Liver (tissue), 9 donors: ENCODE results near the gene THOC5. TPM values are rescaled to one million over a fixed set of nuclear protein-coding genes. Genes with fewer than 3 reads are reported as not detected.

ENCODE experiments used
- DNase-seq: peaks from one replicate; pipeline ENCODE4 v3.0.0-alpha.2; 2017; ENCODE audit warnings: low spot score
- H3K27ac ChIP-seq, 2 donors: one replicate each; pipeline ENCODE4 v1.7.0; 2013; ENCODE audit warnings: inconsistent platforms in 2 of 2, low read length in 2 of 2, control low read depth in 1 of 2, low read depth in 1 of 2, mild to moderate bottlenecking in 1 of 2
- H3K27me3 ChIP-seq, 4 donors: one replicate each; pipeline versions ENCODE4 v1.6.1 to v1.7.0; 2013; ENCODE audit warnings: low read length in 3 of 4, inconsistent platforms in 1 of 4, mild to moderate bottlenecking in 1 of 4, moderate library complexity in 1 of 4; ENCODE audit not compliant: control insufficient read depth in 4 of 4, insufficient read depth in 4 of 4
- H3K36me3 ChIP-seq, 4 donors: one replicate each; pipeline versions ENCODE4 v1.6.1 to v1.7.0; 2013; ENCODE audit warnings: low read length in 3 of 4, mild to moderate bottlenecking in 3 of 4, low read depth in 1 of 4, moderate library complexity in 1 of 4; ENCODE audit not compliant: control insufficient read depth in 4 of 4, insufficient read depth in 3 of 4
- H3K4me1 ChIP-seq, 4 donors: one replicate each; pipeline versions ENCODE4 v1.6.1 to v1.7.0; 2013; ENCODE audit warnings: low read length in 3 of 4, mild to moderate bottlenecking in 3 of 4, moderate library complexity in 1 of 4; ENCODE audit not compliant: control insufficient read depth in 4 of 4, insufficient read depth in 4 of 4
- H3K4me3 ChIP-seq, 3 donors: one replicate each; pipeline versions ENCODE4 v1.6.1 to v1.7.0; 2013; ENCODE audit warnings: low read length in 3 of 3, control low read depth in 1 of 3, low read depth in 1 of 3, mild to moderate bottlenecking in 1 of 3
- H3K9ac ChIP-seq, 2 donors: one replicate each; pipeline ENCODE4 v1.7.0; 2013; ENCODE audit warnings: low read length in 2 of 2, mild to moderate bottlenecking in 2 of 2, moderate library complexity in 2 of 2, control low read depth in 1 of 2, low read depth in 1 of 2
- H3K9me3 ChIP-seq, 4 donors: one replicate each; pipeline versions ENCODE4 v1.6.1 to v1.7.0; 2013; ENCODE audit warnings: low read length in 3 of 4; ENCODE audit not compliant: control insufficient read depth in 4 of 4
- EGR1 ChIP-seq, 2 donors: IDR thresholded peaks; 2 replicates each; pipeline ENCODE4 v1.6.1; 2016 to 2018; ENCODE audit warnings: antibody characterized with exemption in 2 of 2, low read depth in 2 of 2
- FOXA1 ChIP-seq: IDR thresholded peaks from 2 replicates; pipeline ENCODE4 v1.6.1; 2016; ENCODE audit warnings: antibody characterized with exemption
- FOXA2 ChIP-seq: IDR thresholded peaks from 2 replicates; pipeline ENCODE4 v1.6.1; 2016; ENCODE audit warnings: antibody characterized with exemption
- HNF4G ChIP-seq: IDR thresholded peaks from 2 replicates; pipeline ENCODE4 v1.6.1; 2016; ENCODE audit warnings: antibody characterized with exemption
- JUND ChIP-seq, 2 donors: IDR thresholded peaks; 2 replicates each; pipeline ENCODE4 v1.6.1; 2016; ENCODE audit warnings: antibody characterized with exemption in 2 of 2
- NR2F2 ChIP-seq: IDR thresholded peaks from 2 replicates; pipeline ENCODE4 v1.6.1; 2016; ENCODE audit warnings: antibody characterized with exemption
- RAD21 ChIP-seq, 2 donors: IDR thresholded peaks; 2 replicates each; pipeline ENCODE4 v1.6.1; 2016; ENCODE audit warnings: antibody characterized with exemption in 2 of 2, mild to moderate bottlenecking in 2 of 2
- RXRA ChIP-seq, 2 donors: IDR thresholded peaks; 2 replicates each; pipeline ENCODE4 v1.6.1; 2017 to 2018; ENCODE audit warnings: antibody characterized with exemption in 2 of 2, mild to moderate bottlenecking in 1 of 2
- SP1 ChIP-seq: IDR thresholded peaks from 2 replicates; pipeline ENCODE4 v1.6.1; 2018; ENCODE audit warnings: antibody characterized with exemption, mild to moderate bottlenecking
- TAF1 ChIP-seq: conservative IDR thresholded peaks from 2 replicates; pipeline ENCODE4 v1.6.1; 2016; ENCODE audit warnings: antibody characterized with exemption, mild to moderate bottlenecking
- YY1 ChIP-seq: IDR thresholded peaks from 2 replicates; pipeline ENCODE4 v1.6.1; 2016; ENCODE audit warnings: antibody characterized with exemption, mild to moderate bottlenecking
- WGBS: extraction: QIAGEN DNeasy Blood & Tissue Kit; methylation state at CpG from one replicate; pipeline ENCODE4 v1.1.7; 2013; 5-methylcytosine and 5-hydroxymethylcytosine counted together
- polyA plus RNA-seq, 2 donors: library from polyadenylated mRNA; stranded (reverse) in 1 of 2; unstranded in 1 of 2; fragments of 200-250 nt in 1 of 2; fragments of >200 nt in 1 of 2; fragmentation: Nextera tagmentation in 1 of 2; extraction: Ambion mirVana in 1 of 2; gene quantifications; one replicate each; pipeline versions ENCODE4 v1.2.1 to v1.2.3, GENCODE V29; 2013 to 2015
- total RNA-seq, 2 donors: library from RNA; depleted of rRNA; stranded (reverse); fragments of >200 nt; gene quantifications; one replicate each; pipeline ENCODE4 v1.2.3, GENCODE V29; 2014
- TF ChIP-seq, protein P1 (sequence below): IDR thresholded peaks from 2 replicates; pipeline ENCODE4 v1.6.1; 2016; ENCODE audit warnings: antibody characterized with exemption, mild to moderate bottlenecking
- TF ChIP-seq, protein P2 (sequence below): fragments of 150-350 bp; IDR thresholded peaks from 2 replicates; pipeline ENCODE4 v1.5.1; 2017; ENCODE audit warnings: improper control_type of control experiment, low read depth, low read length; ENCODE audit not compliant: missing input control
- TF ChIP-seq, protein P3 (sequence below): IDR thresholded peaks from 2 replicates; pipeline ENCODE4 v1.6.1; 2016; ENCODE audit warnings: antibody characterized with exemption
- TF ChIP-seq, protein P4 (sequence below): IDR thresholded peaks from 2 replicates; pipeline ENCODE4 v1.6.1; 2016; ENCODE audit warnings: antibody characterized with exemption
- TF ChIP-seq, protein P5 (sequence below): IDR thresholded peaks from 2 replicates; pipeline ENCODE4 v1.6.1; 2016; ENCODE audit warnings: antibody characterized with exemption
- donor health status: healthy.
- donor health status: healthy.
- donor health status: healthy.
- donor health status: healthy.
- donor health status: healthy.

The THOC5 gene
- total and polyA plus RNA-seq, 4 donors, result 7.4 to 25.1 (median 14.5) TPM

DNA sequence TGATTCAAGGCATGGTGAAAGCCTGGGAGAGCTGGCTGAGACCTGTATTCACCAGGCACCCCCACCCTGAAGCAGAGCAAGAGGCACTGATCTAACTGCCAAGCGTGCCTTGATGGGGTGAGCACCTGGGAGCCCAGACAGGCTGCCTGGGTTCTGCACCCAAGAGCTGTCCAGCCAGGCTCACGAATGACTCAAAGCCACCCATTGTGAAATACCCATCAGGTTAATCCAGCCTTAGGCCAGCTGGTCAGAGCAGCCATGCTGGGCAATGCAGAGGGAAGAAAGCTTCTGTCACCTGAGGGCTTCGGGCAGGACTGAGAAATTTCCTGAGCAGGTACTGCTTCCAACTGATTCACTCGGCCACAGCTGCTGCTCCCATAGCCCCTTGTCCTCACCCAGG is 22.1 kb downstream of the THOC5 start:
- Histone ChIP-seq H3K9ac (no peak overlapping the region), H3K9me3 (no peaks in the 10 kb centered on the region), H3K4me1 (no peaks in the 10 kb centered on the region), H3K27me3 (no peaks in the 10 kb centered on the region), H3K27ac (no peak overlapping the region), H3K4me3 (no peak overlapping the region), H3K36me3 (peaks cover 17 to 76% (median 59%) of the 10 kb centered on the region in 4 donors)
- TF ChIP-seq, protein P1, sequence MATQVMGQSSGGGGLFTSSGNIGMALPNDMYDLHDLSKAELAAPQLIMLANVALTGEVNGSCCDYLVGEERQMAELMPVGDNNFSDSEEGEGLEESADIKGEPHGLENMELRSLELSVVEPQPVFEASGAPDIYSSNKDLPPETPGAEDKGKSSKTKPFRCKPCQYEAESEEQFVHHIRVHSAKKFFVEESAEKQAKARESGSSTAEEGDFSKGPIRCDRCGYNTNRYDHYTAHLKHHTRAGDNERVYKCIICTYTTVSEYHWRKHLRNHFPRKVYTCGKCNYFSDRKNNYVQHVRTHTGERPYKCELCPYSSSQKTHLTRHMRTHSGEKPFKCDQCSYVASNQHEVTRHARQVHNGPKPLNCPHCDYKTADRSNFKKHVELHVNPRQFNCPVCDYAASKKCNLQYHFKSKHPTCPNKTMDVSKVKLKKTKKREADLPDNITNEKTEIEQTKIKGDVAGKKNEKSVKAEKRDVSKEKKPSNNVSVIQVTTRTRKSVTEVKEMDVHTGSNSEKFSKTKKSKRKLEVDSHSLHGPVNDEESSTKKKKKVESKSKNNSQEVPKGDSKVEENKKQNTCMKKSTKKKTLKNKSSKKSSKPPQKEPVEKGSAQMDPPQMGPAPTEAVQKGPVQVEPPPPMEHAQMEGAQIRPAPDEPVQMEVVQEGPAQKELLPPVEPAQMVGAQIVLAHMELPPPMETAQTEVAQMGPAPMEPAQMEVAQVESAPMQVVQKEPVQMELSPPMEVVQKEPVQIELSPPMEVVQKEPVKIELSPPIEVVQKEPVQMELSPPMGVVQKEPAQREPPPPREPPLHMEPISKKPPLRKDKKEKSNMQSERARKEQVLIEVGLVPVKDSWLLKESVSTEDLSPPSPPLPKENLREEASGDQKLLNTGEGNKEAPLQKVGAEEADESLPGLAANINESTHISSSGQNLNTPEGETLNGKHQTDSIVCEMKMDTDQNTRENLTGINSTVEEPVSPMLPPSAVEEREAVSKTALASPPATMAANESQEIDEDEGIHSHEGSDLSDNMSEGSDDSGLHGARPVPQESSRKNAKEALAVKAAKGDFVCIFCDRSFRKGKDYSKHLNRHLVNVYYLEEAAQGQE, result no peak
- TF ChIP-seq, protein P2, sequence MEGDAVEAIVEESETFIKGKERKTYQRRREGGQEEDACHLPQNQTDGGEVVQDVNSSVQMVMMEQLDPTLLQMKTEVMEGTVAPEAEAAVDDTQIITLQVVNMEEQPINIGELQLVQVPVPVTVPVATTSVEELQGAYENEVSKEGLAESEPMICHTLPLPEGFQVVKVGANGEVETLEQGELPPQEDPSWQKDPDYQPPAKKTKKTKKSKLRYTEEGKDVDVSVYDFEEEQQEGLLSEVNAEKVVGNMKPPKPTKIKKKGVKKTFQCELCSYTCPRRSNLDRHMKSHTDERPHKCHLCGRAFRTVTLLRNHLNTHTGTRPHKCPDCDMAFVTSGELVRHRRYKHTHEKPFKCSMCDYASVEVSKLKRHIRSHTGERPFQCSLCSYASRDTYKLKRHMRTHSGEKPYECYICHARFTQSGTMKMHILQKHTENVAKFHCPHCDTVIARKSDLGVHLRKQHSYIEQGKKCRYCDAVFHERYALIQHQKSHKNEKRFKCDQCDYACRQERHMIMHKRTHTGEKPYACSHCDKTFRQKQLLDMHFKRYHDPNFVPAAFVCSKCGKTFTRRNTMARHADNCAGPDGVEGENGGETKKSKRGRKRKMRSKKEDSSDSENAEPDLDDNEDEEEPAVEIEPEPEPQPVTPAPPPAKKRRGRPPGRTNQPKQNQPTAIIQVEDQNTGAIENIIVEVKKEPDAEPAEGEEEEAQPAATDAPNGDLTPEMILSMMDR, result no peak
- TF ChIP-seq RXRA (IDR thresholded peaks at IDR 0.05), result no peak
- TF ChIP-seq, protein P3, sequence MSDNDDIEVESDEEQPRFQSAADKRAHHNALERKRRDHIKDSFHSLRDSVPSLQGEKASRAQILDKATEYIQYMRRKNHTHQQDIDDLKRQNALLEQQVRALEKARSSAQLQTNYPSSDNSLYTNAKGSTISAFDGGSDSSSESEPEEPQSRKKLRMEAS, result no peak
- no peak for TF ChIP-seq TAF1
- TF ChIP-seq, protein P4, sequence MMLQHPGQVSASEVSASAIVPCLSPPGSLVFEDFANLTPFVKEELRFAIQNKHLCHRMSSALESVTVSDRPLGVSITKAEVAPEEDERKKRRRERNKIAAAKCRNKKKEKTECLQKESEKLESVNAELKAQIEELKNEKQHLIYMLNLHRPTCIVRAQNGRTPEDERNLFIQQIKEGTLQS, result no peak
- no peak for TF ChIP-seq JUND (IDR thresholded peaks at IDR 0.05)
- no peak for TF ChIP-seq FOXA1
- no peak for TF ChIP-seq YY1
- TF ChIP-seq NR2F2, result no peak
- no peak for TF ChIP-seq HNF4G
- TF ChIP-seq RAD21 (IDR thresholded peaks at IDR 0.05), result no peak
- TF ChIP-seq EGR1 (IDR thresholded peaks at IDR 0.05; ENCODE audit: low read depth in 2 of 2), result no peak
- TF ChIP-seq SP1, result no peak
- TF ChIP-seq, protein P5, sequence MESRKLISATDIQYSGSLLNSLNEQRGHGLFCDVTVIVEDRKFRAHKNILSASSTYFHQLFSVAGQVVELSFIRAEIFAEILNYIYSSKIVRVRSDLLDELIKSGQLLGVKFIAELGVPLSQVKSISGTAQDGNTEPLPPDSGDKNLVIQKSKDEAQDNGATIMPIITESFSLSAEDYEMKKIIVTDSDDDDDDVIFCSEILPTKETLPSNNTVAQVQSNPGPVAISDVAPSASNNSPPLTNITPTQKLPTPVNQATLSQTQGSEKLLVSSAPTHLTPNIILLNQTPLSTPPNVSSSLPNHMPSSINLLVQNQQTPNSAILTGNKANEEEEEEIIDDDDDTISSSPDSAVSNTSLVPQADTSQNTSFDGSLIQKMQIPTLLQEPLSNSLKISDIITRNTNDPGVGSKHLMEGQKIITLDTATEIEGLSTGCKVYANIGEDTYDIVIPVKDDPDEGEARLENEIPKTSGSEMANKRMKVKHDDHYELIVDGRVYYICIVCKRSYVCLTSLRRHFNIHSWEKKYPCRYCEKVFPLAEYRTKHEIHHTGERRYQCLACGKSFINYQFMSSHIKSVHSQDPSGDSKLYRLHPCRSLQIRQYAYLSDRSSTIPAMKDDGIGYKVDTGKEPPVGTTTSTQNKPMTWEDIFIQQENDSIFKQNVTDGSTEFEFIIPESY, result no peak
- DNase-seq, result no peak
- 90% methylated on average over 4 of the region's 4 CpGs for WGBS

DNA sequence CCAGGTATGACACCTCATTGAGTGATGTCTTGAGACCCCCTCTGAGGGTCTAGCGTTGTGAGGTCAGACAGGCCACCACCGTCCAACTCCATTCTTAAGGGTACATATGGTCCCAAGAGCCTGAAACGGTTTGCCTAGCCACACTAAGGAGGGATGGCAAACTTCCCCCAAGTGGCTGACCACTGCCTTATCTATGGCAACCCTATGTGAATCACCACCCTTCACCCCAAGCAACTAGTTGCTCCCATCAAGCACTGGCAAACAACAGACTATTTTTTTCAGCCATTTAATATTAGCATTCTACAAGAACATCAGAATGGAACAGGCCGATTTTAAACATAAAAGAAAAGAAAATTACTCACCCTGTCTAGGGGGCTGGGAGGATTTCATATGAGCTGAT is 22.8 kb downstream of the THOC5 start:
- H3K9me3 ChIP-seq, result no peaks in the 10 kb centered on the region
- H3K4me3 ChIP-seq, result no peak overlapping the region
- TF ChIP-seq FOXA2 (no peak), JUND (IDR thresholded peaks at IDR 0.05) (no peak), NR2F2 (no peak), YY1 (no peak)
- H3K4me1 ChIP-seq, result no peaks in the 10 kb centered on the region
- H3K36me3 ChIP-seq, result peaks cover 17 to 72% (median 55%) of the 10 kb centered on the region in 4 donors
- 97% methylated on average over 4 of the region's 4 CpGs for WGBS
- no peak for DNase-seq
- H3K9ac ChIP-seq, result no peak overlapping the region
- H3K27ac ChIP-seq, result no peak overlapping the region
- no peaks in the 10 kb centered on the region for H3K27me3 ChIP-seq
